NCI-H2171 (cell line): Measurements from ENCODE around the gene CHST2.
"Not testable (repeated sequence)": the region's sequence is repeated elsewhere in the genome, so short reads cannot be mapped to it uniquely, and the experiment has no call there.

ENCODE experiments used
- DNase-seq: peaks from one replicate; lab custom pipeline; 2025; lab: John Stamatoyannopoulos, UW

The CHST2 gene

GRCh38 chr3:143134471-143134870 lies 14.9 kb downstream of the CHST2 start:
- DNase-seq: peak; percentile 12

- DNase-seq: no peak
Observed at GRCh38 chr3:143135150-143135549, 15.6 kb downstream of the CHST2 start.

DNA sequence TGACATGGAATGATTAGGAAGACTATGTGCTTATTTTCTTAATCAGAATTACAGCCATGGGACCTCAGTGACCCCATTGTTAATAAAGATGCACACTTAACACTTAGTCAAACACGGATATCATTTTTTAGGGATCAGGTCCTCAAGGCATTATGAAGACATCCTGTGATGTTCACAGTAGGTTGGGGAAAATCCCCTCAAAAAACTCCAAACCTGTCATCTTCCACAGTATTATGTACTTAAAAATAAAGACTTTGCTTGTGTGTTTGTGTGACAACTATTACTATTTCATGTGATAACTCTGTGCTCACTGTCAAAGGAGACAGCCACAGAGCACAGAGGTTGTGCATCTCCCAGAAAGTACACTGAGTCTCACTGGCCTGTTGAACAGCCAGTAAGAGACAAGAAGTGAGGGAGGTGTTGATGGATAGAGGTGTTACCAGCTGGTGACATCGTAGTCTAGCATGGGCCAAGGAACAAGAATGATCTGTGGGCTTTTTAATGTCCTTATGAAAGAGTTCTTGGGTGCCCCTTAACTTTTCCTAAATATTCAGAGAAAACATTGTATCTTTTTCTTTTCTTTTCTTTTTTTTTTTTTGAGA lies 18.0 kb downstream of the CHST2 start:
- DNase-seq: no peak

DNA sequence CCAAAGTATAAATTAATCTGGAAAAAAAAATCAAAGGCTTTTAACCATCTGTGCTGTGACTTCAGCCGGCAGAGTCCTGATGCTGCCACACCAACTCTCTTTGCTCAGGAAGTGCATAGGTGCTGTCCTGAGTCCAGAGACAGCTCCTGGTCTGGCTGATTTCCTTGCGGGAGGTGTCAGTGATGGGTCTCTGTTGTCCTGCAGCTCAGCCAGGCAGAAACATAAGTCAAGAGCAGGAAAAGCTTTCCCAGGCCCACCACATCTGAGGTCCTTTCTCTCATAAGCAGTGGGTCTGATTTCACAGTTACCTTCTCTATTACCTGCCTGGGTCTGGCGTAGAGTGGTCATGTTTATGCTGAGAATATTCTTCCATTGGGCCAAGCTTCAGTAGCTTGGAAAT lies 19.4 kb downstream of the CHST2 start:
- DNase-seq: no peak

- no peak for DNase-seq
Observed at GRCh38 chr3:143139762-143140161, 20.2 kb downstream of the CHST2 start.

DNA sequence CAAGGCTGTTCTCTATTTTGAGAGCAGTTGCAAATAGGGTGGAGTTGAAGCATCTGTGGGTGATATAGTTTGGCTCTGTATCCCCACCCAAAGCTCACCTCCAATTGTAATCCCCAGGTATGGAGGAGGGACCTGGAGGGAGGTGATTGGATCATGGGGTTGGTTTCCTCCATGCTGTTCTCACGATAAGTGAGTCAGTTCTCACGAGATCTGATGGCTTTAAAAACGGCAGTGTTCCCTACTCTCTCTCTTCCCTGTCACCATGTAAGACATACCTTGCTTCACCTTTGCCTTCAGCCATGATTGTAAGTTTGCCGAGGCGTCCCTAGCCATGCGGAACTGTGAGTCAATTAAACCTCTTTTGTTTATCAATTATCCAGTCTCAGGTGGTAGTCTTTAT lies 21.0 kb downstream of the CHST2 start:
- DNase-seq: no peak

DNA sequence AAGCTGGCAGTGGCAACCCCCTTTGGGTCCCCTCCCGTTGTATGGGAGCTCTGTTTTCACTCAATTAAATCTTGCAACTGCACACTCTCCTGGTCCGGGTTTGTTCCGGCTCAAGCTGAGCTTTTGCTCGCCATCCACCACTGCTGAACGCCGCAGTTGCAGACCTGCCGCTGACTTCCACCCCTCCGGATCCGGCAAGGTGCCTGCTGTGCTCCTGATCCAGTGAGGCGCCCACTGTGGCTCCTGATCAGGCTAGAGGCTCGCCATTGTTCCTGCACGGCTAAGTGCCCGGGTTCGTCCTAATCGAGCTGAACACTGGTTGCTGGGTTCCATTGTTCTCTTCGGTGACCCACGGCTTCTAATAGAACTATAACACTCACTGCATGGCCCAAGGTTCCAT lies 22.8 kb downstream of the CHST2 start:
- no peak for DNase-seq

- DNase-seq: no peak
Observed at GRCh38 chr3:143145906-143146305, 26.3 kb downstream of the CHST2 start.

GRCh38 chr3:143146486-143147274 lies 27.1 kb downstream of the CHST2 start:
- no peak for DNase-seq

DNA sequence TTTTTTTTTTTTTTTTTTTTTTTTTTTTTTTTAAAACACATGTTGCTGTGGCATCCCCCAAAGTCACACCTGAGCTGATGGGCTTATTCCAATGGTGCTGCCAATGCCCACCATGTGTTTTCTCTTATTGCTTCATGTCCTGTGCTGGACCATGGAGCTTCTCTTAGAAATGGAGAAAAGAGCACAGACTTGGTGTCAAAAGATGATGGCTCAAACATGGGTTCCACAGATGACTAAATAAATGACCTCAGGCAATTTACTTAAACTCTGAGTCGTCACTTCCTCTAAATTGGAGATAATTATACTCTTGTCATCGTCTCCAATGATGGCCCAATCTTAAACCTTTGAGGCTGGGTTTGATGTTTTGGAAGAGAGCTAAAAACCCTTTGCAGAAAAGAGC lies 28.1 kb downstream of the CHST2 start:
- DNase-seq: no peak

DNA sequence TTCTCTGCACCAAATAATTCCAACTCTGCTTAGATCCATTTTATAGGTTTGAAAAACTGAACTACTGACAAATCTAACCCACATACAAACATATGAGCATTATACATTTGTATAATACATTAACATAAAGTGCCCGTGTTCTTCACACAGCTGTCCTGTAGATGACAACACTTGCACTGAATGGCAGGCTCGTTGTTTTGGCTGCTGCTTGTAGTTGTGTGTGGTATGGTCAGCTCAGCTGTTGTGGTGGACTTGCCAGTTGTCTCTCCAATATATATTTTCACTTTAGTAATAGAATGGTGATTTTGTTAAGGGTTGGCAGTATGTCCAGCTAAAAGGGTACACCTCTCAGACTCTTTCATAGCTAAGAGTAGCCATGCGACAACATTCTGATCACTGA lies 30.5 kb downstream of the CHST2 start:
- DNase-seq: no peak

DNA sequence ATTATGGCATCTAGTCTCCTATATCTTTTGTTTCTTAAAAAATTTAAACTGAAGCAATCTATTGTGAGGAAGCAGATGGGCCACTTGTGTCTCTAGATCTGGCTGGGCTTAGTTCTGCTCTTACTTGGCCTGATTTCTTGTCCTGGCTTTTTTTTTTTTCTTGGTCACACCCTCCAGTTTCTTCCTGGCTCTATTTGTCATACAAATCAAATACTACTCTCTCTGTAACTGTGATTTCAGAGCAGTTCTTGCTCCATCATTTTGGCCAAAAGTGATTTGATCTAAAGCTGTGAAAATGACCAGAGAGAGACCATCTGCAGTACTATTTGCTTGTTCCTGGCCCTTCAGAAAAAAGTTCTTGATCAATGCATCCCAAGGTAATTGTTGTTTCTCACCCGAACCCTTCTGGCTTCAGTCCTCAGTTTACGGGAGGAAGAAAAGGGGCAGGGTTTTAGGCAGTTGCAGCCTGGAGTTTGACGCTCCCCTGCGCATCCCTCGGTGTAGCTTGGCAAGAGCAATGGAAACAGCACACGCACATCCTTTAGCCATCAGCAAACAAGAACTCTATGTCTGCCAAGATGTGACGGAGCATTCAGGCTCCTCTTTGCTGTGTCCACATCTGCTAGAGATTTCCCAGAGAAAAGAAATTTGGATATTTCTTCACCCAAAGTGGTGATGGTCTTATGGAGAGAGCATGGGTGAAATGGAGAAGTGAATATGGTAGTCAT lies 31.6 kb downstream of the CHST2 start:
- DNase-seq: no peak

DNA sequence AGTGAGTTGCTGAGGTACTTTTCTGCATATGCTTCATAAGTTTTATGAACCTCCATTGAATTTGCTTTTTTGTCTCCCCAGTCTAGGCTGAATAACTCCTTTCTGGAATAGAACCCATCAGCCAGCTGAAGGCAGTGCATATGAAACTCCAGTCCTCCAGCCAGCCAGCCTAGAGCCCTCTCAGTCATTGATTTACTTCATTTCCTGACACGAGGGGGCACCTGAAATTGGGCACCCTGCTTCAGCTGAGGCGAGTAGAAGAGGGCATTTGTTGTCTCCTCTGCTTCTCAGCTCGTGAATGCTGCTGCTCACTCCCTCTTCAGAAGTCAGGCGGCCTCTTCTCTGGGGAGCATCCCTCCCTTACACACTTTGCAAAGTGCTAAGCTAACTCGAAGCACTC lies 32.5 kb downstream of the CHST2 start:
- no peak for DNase-seq

- no peak for DNase-seq
Observed at GRCh38 chr3:143155756-143156155, 36.2 kb downstream of the CHST2 start.

GRCh38 chr3:143158014-143158988 lies 38.7 kb downstream of the CHST2 start:
- no peak for DNase-seq

DNA sequence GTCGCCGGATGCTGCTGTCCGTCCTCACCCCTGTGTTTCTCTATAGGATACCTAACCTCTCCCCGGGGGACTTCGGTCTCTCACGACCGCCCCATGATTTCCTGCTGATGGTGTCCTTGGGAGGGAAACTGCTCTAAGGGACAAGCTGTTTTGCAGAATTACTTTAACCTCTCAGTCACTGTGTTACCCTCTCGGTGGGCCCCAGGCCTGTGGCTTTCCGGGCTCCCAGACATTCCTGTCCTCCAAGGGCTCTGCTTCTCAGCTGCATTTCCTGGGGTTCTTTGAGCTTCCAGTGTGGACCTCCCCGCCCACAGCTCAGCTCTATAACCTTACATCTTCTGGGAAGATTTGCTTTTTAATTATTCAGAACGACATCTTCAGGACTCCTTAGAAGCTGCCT lies 40.9 kb downstream of the CHST2 start:
- DNase-seq: no peak

- DNase-seq: no peak
Observed at GRCh38 chr3:143163562-143164100, 44.1 kb downstream of the CHST2 start.

DNA sequence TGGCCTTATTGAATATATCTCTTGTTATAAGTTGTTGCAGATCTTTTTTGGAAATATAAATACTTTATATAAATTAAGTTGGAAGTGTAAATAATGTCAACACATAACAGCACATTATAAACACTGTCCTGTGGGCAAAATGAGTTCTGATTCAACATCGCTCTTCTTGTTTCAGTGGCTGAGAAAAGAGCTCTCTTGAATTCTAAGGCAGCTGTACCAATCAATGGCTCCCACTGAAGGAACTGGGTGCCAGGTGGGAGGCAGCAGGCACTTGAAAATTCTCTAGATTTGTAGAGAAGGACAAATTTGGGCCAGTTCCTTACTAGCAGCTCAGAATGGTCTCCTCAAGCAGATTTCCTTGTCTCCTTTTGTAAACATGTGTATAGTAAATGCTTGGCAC lies 45.6 kb downstream of the CHST2 start:
- DNase-seq: no peak

DNA sequence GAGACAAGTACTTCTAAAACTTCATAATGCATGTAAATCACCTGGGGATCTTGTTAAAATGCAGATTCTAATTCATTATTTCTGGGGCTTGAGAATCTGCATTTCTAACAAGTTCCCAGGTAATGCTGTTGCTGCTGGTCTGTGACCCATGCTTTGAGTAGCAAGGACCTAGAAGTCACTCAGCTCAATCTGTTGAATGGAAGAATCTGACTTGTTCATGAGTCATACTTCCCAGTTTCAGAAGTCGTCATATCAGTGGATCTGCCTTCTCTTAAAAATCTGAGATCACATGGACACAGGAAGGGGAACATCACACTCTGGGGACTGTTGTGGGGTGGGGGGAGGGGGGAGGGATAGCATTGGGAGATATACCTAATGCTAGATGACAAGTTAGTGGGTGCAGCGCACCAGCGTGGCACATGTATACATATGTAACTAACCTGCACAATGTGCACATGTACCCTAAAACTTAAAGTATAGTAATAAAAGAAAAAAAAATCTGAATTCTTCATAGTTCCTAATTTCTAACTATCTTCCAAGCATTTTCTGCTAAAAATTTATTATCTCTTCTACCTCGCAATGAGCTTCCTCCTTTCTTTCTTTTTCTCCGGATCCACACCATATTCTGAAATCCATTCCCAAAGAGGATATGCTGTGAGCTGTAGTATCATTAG lies 46.2 kb downstream of the CHST2 start:
- DNase-seq: not testable (repeated sequence)

DNA sequence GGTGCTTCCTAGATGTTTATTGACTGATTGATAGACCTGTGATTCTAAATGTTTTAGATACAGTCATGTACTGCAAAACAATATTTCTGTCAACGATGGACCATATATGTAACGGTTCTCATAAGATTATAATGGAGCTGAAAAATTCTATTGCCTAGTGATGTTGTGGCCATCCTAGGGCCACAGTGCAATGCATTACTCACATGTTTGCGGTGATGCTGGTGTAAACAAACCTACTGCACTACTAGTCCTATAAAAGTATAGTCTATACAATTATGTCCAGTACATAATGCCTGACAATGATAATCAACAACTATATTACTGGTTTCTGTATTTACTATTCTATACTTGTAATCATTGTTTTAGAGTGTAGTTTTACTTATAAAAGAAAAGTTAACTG lies 46.8 kb downstream of the CHST2 start:
- DNase-seq: no peak
